ENCODE results near the gene HSPB7.
"Not testable (repeated sequence)": the region's sequence is repeated elsewhere in the genome, so short reads cannot be mapped to it uniquely, and the experiment has no call there.

The HSPB7 gene

GRCh38 chr1:16017461-16018303, at the start of gene HSPB7:
Gene HSPB7 (minus strand): TSS chr1:16018043. CDS start chr1:16017963, 80 bp downstream.
- peak; percentile 93 for DNase-seq (ENCODE audit: low spot score)

GRCh38 chr1:16067127-16067768, 49.4 kb upstream of the HSPB7 start:
- DNase-seq (ENCODE audit: low spot score), result no peak

GRCh38 chr1:16066245-16066644, 48.4 kb upstream of the HSPB7 start:
- no peak for DNase-seq (ENCODE audit: low spot score)

- DNase-seq (ENCODE audit: low spot score), result no peak
These were observed 47.4 kb upstream of the HSPB7 start for GRCh38 chr1:16065269-16065576.

- no peak for DNase-seq (ENCODE audit: low spot score)
These were observed 46.9 kb upstream of the HSPB7 start for GRCh38 chr1:16064536-16065268.

GRCh38 chr1:16063921-16064320, 46.1 kb upstream of the HSPB7 start:
- no peak for DNase-seq (ENCODE audit: low spot score)

- no peak for DNase-seq (ENCODE audit: low spot score)
These were observed 45.5 kb upstream of the HSPB7 start for GRCh38 chr1:16063226-16063829.

GRCh38 chr1:16062687-16063075, 44.8 kb upstream of the HSPB7 start:
- DNase-seq (ENCODE audit: low spot score), result not testable (repeated sequence)

- DNase-seq (ENCODE audit: low spot score), result not testable (repeated sequence)
These were observed 44.3 kb upstream of the HSPB7 start for GRCh38 chr1:16061989-16062686.

- DNase-seq (ENCODE audit: low spot score), result no peak
These were observed 43.4 kb upstream of the HSPB7 start for GRCh38 chr1:16061266-16061665.

GRCh38 chr1:16058394-16059120, 40.7 kb upstream of the HSPB7 start:
- not testable (repeated sequence) for DNase-seq (ENCODE audit: low spot score)

GRCh38 chr1:16057314-16057915, 39.6 kb upstream of the HSPB7 start:
- DNase-seq (ENCODE audit: low spot score), result not testable (repeated sequence)

- DNase-seq (ENCODE audit: low spot score), result not testable (repeated sequence)
These were observed 38.7 kb upstream of the HSPB7 start for GRCh38 chr1:16056521-16056912.

GRCh38 chr1:16055613-16056520, 38.0 kb upstream of the HSPB7 start:
- peak; percentile 88 for DNase-seq (ENCODE audit: low spot score)

GRCh38 chr1:16054598-16055540, 37.0 kb upstream of the HSPB7 start:
- no peak for DNase-seq (ENCODE audit: low spot score)

- no peak for DNase-seq (ENCODE audit: low spot score)
These were observed 36.1 kb upstream of the HSPB7 start for GRCh38 chr1:16053781-16054502.

- not testable (repeated sequence) for DNase-seq (ENCODE audit: low spot score)
These were observed 34.1 kb upstream of the HSPB7 start for GRCh38 chr1:16051949-16052348.

GRCh38 chr1:16051039-16051438, 33.2 kb upstream of the HSPB7 start:
- DNase-seq (ENCODE audit: low spot score), result no peak

All from AG20443 (cell line).